Stimulated activated CD4-positive, alpha-beta T cell treated with anti-CD3 and anti-CD28 coated beads, TNF-alpha, amount 100 ng/mL, for 1 hour (primary cell): ENCODE data around the gene RIPOR2.

Source experiments
- DNase-seq, 3 donors: peaks; one replicate each; pipeline ENCODE4 v3.0.0-alpha.2; 2020; ENCODE audit warnings: low read depth in 3 of 3, low spot score in 1 of 3

The RIPOR2 gene

DNA sequence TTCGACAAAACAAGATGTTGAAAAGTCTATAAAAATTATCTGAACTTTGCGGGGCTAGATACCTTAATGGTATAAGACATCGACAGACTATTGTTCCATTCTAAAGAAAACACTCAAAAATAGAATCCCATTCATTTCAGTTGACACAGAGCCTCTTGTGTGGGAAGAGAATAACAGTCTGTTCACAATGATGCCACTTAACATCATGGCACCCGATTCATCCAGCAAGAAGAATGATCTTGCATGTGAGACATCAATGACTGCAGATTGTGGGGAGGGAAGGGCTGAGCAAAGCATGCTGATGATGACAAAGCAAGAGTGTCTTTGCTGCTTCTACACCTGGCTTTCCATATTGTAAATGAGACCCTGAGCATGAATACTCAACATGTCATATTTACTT is 87.3 kb downstream of the RIPOR2 start:
- DNase-seq: no peak

GRCh38 chr6:24847402-24847801 is 88.4 kb downstream of the RIPOR2 start:
- DNase-seq: no peak

GRCh38 chr6:24845578-24845977 is 90.2 kb downstream of the RIPOR2 start:
- no peak for DNase-seq

DNA sequence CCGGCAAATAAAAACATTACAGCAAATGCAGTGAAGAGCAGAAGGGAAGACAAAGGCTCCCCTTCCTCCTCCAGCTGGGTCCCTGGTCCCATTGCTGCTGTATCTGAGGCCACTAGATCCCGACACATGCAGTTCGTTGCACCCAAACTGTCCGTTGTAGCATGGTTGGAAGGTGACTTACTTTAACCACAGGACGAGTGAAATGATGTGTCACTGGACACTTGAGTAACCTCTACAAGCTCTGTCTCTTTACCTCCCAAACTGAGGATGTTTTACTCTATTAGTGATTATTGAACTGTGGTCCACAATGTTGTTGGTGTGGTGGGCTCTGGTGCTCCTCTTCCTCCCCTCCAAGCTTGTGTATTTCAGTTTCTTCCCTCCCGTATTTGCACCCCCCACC is 90.9 kb downstream of the RIPOR2 start:
- no peak for DNase-seq

DNA sequence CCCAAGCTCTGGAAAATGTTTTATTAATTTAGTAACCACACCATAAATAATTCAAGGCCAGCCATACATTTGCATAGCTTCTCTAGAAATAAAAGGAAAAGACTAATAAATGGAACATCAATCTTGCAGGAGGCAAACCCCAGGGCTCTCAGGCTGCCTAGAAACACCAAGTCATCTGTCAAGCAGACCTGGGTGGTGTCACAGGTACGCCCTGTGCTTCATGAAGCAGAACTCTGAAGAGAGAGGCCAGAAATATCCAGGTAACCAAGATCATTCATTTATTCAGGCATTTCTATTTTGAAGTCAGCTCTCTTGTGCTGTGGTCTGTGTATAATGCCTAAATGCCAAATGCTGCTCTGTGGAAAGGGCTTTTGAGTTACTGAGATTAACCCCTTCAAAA is 91.7 kb downstream of the RIPOR2 start:
- DNase-seq: no peak

DNA sequence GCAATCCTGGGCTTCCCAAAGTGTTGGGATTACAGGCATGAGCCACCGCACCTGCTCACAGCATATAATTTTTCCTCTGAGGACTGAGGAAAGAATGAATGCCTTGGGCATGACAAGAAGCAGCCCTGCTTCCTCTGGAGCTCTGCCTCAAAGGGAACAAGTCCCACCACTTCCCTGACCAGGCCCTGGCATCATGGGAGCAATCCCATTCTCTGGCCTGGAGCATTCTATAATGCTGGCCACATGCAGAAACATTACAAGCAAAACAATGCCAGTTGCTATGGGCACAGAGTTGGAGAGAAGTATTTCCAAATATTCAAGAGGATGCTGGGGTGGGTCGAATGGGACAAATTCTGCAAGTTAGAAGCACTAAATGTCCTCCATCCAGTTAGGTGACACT is 95.6 kb downstream of the RIPOR2 start:
- no peak for DNase-seq

DNA sequence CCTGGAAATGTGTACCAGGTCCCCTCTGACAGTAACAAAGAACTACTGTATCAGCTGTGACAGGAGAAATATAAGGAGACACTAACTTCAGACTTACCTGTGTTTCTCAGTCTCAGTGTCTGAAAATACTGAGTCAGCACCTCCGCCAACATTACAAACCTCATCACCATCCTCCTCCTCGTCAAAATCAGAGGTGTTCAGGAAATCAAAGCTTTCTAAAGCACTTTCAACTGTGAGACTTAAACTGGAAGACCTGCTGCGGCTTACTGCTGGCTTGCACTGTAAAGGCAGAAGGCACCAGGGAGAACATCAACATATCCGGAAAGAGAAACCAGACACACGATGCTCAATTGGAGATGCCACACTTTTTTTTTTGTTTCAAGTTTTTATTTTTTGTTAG is 96.8 kb downstream of the RIPOR2 start:
- DNase-seq: no peak

- no peak for DNase-seq
Measured at GRCh38 chr6:24838081-24838480, 97.7 kb downstream of the RIPOR2 start.

- DNase-seq: no peak
Measured at GRCh38 chr6:24836109-24836508, 99.7 kb downstream of the RIPOR2 start.

DNA sequence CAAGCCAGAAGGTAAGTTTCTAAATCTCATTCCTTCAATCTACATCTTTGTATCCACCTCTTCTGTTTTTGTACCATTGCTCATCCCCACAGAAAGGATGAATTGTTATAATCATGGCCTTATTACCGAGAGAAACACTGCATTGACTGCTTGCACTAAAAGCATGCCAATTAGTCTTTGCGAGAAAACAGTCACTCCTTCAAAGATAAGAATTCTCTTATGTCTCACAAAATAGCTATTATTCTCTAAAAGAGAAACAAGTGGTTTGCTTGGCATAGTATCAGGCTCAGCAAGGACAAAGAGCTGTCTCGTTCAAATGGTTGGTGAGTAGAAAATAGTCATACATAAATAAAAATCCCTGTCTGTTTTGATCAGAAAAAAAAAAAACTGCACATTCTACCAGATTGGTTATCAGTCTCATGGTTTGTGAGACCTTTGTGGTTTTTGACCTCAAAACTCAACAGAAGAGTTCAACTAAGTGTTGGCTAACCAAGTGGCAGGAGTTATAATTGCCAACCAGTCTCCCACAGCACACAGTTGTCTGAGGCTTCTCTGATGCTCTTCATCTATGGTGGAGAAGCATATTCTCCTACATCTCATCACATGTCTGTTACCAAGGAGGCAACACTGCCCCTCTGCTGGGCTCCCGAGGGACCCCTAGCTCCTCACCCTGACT is 101.9 kb downstream of the RIPOR2 start:
- DNase-seq: no peak

DNA sequence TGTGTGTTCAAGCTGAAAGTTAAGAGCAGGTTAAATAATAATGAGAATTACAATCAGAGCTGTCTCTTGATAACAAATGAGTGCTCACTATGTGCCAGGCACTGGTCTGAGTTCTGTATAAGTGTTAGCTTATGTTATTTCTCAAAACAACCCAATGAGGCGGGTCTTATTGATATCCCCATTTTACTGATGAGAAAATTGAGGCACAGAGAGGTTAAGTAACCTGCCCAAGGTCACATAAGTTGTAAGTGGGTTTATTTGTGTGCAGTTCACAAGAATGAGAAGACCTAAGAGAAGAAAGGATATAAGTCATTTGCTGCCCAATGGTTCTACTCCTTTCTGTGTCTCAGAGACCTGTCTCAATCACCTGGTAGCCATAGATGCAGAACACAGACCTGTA is 103.0 kb downstream of the RIPOR2 start:
- DNase-seq: no peak

DNA sequence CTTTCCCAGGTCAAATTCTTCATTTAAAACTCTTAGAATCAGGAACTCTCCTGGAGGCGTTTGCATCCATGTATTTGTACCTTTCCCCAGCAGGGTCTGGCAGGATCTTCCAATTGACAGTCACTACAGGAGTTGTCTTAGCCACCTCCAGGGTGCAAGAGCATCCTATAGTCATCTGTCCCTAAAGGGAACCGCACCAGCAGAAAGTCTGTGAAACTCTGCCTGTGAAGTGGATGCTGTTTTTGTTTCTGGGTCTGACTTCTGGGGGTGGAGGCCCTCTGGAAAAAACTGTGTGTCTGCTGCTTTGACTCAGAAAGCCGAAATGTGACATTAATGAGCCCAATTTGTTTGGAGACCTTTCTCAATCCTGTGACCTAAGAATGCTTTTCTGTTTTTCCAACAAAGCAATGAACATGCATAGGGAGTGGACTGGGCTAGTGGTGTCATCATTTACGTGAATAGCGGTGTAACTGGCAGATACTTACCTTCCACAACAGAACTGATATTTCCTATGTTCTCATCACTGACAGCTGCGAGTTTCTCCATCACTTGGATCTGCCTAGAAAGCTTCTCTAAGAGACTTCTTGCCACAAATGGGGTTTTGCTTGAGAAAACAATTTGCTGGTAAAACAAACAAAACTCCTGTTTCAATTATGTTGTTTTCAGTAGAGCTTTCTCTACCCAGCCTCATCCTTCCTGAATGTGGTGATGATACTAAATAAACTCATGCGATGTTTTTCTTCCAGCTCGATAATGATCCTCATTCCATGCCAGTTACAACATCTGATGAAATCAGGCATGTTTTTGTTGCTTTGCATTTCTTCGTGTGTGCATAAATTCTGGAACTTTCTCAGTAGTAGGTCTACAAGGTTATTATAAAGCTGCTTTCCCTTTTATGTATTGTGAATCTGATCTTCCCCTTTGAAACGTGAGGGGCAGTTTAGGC is 103.7 kb downstream of the RIPOR2 start:
- DNase-seq: no peak

- DNase-seq: no peak
Measured at GRCh38 chr6:24829657-24830056, 106.1 kb downstream of the RIPOR2 start.

DNA sequence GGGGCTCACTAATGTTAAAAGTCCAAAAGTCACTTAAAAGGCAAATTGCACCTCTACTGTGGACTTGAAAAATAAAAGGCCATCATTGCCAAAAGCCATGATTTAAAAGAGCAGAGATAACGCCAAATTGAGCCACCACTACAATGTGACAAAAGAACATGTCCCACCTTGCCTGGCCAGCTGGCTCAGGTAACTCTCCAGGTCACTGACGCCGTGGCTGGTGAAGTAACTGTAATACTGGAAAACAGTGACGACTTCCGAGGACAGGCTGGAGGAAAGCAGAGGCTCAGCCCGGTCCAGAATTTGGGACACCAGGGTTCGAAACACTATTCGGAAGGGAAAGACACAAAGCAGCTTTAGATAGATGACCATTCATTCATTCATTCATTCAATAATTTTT is 107.8 kb downstream of the RIPOR2 start:
- DNase-seq: no peak

DNA sequence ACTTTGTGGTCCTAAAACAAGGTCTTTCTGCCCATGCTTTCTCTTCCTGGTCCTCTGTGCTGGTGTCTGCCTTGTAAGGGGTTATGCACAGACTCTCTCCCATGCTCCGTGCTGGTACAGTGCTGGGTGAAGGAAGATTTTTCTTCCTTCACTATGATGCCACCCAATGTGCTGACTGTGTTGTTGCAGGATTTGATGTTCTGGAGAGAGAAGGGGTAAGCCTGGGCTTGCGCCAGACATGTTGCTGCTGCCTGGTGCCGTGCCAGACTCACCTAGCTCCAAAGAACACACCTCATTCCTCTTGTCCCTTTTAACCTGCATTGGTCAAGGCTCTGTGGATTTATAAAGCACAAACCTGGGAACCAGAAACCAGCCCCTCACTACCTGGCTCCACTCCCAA is 108.6 kb downstream of the RIPOR2 start:
- DNase-seq: no peak

- DNase-seq: no peak
Measured at GRCh38 chr6:24825130-24825630, 110.6 kb downstream of the RIPOR2 start.

DNA sequence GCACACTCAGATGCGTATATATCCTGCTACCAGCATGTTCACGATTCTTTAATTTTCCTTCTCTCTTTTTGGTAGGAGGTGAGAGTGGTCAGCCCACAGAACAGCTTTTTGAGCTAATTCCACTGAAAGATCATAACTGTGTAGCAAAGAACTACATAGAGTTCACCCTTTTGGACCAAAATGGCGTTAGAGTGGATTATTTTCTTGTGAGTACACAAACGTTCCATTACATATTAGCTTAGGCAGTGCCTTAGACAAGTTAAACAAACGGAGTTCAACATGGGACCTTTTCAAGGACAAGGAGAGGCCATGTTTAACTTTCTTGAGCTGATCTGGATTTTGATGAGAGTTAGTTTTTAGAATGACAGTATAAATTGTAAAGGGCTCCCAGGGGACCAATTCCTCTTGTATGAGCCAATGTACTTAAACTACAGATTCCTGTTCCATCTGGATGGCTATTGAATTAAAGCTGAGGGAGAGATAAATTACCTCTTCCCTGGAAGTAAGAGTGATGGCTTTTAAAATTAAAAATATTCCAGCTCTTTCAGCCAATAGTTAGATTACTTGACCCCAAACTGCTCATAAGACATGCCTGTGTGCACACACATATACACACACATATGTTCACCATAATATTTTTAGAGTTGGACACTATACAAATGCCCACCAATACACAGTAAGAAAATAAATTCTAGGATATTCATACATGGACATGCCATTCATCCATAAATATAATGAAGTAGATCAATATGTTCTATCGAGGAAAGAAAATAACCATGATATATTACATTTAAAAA is 111.4 kb downstream of the RIPOR2 start:
- DNase-seq: no peak

DNA sequence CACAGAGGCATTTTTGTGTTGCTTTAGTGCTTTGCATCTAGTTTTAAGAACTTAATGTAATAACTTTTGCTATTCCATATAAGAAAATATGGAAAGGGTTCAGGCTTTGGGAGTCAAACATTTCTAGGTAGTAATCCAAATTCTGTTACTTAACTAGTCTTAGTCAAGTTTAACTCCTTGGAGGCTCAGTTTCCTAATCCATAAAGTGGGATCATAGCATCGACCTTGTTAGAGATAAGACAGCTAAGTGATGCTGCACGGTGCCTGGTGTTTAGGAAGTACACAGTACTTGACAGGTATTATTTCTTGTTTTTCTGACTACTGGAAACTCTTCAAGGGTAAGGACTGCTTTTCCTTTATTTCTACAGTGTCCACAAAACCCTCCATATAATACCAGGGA is 112.6 kb downstream of the RIPOR2 start:
- DNase-seq: no peak

- DNase-seq: no peak
Measured at GRCh38 chr6:24822696-24823095, 113.1 kb downstream of the RIPOR2 start.

DNA sequence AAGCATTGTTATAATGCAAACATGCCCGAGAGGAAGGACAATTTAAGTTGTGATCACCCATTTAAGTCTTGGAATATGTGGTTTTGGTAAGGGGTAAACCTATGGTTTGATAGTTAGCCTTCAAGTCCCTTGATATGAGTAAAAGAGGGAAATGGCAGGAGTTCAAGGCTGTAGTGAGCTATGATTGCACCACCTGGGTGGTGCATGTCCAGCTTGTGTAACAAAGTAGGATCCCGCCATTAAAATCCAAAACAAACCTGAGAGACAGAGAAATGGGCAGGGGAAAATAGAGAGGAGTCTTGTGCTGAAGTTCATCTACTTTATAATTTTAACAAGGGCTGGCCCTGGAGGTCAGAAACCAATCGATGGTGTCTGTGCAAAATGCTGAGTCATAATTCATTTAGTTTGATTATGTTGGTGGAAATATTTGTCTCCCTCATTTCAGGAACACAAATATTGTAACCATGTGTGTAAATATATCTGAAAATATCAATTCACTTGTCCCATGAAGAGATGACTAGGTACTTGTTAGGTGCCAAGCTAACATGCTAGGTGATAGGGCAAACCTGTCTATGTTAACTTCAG is 113.8 kb downstream of the RIPOR2 start:
- no peak for DNase-seq

DNA sequence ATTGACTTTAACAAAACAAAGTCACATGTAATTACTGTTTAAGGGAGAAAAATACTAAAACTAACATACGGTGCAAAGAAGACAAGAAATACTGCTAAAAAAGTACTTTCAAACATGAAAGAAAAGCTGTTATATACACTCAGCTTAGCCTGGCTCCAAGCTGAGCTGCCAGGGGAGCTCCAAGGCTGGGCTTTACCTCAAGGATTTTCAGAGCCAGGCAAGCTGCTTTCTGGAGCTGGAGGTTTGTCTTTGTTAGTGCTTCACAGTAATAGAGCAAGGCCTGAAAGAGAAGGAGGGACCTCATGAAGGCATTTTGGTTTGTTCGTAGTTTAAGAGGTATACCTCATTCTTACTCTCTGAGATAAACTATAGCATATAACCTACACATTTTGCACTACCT is 117.4 kb downstream of the RIPOR2 start:
- no peak for DNase-seq
